H7 (cell line): Measurements from ENCODE around the gene P2RY6. TPM values are rescaled to one million over a fixed set of nuclear protein-coding genes. Genes with fewer than 3 reads are reported as not detected.
A peak's percentile ranks its signal among the peaks of the same experiment; 100 is the strongest.
"Not testable (repeated sequence)": the region's sequence is repeated elsewhere in the genome, so short reads cannot be mapped to it uniquely, and the experiment has no call there.

Experiments used
- DNase-seq: peaks from one replicate; pipeline ENCODE4 v3.0.0; 2012
- H3K27me3 ChIP-seq: 2 replicates; pipeline ENCODE4 v1.6.0; 2011; ENCODE audit warnings: mild to moderate bottlenecking, low read length; ENCODE audit not compliant: control insufficient read depth, insufficient read depth
- H3K36me3 ChIP-seq: replicated peaks from 2 replicates; pipeline ENCODE4 v1.5.1; 2011; ENCODE audit warnings: low read length; ENCODE audit not compliant: control insufficient read depth, insufficient read depth
- H3K4me3 ChIP-seq: 2 replicates; pipeline ENCODE4 v1.5.1; 2011; ENCODE audit warnings: low read depth, mild to moderate bottlenecking, control low read depth, low read length, moderate library complexity; ENCODE audit not compliant: insufficient read depth
- total RNA-seq: library from RNA; depleted of rRNA; stranded (reverse); fragments of >200 nt; shearing (Covaris generic); gene quantifications from 2 replicates; pipeline ENCODE4 v1.2.3, GENCODE V29; 2014; rRNA removed

P2RY6 gene, protein sequence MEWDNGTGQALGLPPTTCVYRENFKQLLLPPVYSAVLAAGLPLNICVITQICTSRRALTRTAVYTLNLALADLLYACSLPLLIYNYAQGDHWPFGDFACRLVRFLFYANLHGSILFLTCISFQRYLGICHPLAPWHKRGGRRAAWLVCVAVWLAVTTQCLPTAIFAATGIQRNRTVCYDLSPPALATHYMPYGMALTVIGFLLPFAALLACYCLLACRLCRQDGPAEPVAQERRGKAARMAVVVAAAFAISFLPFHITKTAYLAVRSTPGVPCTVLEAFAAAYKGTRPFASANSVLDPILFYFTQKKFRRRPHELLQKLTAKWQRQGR
- total RNA-seq, result 0.66 TPM in 1 of 2 replicates, not detected in the other

DNA sequence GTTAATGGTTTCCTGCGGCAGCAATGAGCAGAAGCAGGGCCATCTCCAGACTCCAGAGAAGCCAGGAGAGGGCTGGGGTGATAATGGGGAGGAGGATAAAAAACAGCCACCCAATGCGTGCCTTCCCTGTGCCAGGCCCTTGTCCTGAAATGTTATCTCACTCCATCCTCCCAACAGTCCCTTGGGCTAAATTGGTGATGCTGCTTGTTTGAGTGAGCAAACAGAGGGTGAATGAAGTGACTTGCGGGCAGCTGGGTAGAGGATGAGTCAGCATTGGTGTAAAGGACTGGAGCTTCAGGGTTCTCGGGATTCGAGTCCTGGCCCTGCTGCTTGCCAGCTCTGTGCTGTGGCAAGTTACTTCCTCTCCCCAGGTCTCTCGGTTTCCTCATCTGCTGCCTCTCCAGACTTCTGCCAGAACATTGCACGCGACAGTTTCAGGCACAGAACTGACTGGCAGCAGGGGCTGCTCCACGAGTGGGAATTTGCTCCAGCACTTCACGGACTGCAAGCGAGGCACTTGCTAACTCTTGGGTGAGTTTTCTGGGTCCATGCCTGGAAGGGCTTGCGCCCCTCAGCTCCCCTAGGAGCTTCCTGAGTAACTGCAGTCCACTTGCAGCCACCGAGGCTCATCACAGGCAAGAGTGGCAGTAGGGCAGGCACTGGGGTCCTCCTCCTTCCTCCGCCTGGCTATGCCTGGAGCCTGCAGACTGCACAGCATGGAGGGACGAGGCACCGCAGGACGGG is at the start of gene P2RY6:
TSS of gene P2RY6 (plus strand) at position 403 of the 744 bp plus-strand sequence. CDS start 24,181 bp downstream, outside the sequence.
- DNase-seq, result peak; percentile 50
- no peak within 1 kb of the TSS for H3K4me3 ChIP-seq
- H3K36me3 ChIP-seq, result no peaks in the 10 kb centered on the region
- no peaks in the 10 kb centered on the region for H3K27me3 ChIP-seq

DNA sequence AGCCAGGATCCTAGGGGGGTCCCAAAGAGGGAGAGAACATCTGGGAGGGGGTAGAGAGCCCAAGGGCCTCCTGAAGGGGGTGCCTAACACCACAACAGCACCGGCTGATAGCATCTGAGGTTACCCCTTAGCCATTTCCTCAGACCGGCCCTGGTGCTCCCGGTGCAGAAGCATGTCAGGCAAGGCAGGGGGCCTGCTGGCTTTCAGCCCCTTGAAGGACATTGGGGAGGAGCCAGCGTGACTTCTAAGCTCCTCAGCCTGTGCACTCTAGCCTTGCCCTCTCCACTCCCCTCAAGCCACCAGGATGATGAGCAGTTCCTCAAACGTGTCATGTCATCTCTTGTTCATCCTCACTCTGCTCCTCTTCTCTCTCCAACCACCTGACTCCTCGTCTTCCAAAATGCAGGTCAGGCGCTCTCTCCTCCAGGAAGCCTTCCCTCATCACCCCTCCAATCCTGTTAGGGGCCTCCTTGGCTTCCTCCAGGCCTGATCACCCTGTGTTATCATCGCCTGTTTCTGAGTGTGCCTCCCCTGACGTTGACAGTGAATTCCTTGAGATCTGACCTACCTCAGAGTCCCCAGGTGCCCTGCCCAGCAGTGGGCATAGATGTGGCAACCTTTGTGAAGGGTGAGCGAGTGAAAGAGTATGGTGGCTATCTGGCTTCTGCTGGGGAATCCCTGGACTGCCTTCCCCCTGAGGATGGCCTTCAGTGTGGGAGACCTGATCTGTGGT is 48.0 kb upstream of the P2RY6 start:
- Histone ChIP-seq H3K4me3 (no peak overlapping the region), H3K36me3 (no peaks in the 10 kb centered on the region), H3K27me3 (peaks cover 9% of the 10 kb centered on the region)
- DNase-seq, result no peak

DNA sequence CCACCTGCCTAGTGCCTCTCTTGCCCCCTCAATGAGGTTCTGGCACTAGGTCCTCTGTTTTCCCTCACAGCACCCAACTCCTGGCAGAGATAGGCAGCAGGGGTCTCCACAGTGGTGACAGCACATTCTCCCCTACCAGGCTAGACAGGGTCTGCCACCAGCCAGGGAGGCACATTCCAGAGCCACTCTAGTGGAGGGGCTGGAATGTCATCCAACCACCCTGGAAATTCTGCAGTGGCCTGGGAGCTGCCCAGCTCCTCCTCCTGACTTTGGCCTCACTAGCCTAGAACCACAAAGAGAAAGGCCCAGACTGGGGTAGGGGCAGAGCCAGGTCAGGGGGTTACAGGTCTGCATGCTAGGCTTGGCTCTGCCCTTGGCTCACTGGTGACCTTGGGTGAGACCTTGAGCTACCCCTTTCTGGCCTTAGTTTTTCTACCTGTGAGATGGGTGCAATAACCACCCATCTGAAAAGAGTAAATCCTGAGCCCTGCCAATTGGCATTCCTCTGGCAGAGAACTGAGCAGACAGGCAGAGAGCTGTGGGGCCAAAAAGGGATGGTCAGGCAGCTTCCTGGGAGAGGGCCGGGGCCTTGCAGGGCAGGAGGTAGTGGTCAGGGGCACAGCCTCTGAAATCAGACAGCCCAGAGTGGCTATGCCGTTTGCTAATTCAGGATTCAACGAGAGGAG is 47.0 kb upstream of the P2RY6 start:
- Histone ChIP-seq H3K27me3 (peaks cover 2% of the 10 kb centered on the region; the same call in 1 of the 2 replicates), H3K4me3 (no peak overlapping the region), H3K36me3 (no peaks in the 10 kb centered on the region)
- DNase-seq, result peak; percentile 41

DNA sequence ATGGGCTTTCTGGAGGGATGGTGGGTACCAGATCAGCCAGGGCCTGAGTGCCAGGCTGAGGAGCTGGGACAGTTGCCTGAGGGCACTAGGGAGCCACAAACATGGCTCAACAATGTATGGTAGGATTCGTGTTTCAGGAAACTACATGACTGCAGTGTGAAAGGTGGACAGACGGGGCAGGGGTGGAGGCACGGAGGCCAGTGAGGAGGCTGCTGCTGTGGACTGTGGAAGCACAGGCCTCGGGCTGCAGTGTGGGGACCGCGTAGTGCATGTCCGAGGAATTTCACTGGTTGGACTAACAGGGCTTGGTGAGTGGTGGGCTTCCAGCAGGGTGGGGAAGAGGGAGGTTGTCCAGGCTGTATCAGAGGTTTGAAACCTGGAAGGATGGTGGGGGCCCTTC is 46.3 kb upstream of the P2RY6 start:
- Histone ChIP-seq H3K4me3 (no peak overlapping the region), H3K36me3 (no peaks in the 10 kb centered on the region), H3K27me3 (no peaks in the 10 kb centered on the region; the same call in 1 of the 2 replicates)
- DNase-seq, result no peak

DNA sequence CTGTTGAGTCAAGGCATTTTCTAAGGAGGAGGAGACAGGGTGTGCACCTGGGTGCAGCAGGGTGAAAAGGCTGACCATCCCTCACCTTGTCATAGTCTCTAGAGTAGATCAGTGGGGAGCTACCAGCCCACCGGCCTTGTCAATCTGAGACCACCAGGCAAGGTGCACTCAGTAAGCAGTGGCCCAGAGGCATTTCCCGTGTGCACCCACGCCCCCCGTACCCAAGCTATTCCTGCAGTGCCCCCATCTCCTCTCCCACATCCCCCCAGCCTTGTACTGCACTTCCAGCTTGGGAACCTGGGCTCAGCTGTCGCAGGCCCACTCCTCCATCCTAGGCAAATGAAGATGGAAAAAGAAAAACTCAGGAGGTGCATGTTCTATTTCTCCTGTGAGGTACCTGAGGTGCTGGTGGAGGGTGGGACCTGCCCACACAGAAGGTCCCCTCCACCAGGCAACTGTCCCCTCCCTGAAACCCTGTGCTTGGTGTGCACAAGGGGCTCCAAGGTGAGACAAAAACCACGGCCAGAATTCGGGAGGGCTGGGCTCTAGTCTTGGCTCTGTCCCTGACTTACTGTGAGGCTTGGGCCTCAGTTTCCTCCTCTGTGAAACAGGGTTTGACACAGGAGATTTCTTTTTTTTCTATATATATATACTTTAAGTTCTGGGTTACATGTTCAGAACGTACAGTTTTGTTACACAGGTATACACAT is 45.7 kb upstream of the P2RY6 start:
- Histone ChIP-seq H3K36me3 (no peaks in the 10 kb centered on the region), H3K27me3 (no peaks in the 10 kb centered on the region; the same call in 1 of the 2 replicates), H3K4me3 (no peak overlapping the region)
- peak; percentile 8 for DNase-seq

DNA sequence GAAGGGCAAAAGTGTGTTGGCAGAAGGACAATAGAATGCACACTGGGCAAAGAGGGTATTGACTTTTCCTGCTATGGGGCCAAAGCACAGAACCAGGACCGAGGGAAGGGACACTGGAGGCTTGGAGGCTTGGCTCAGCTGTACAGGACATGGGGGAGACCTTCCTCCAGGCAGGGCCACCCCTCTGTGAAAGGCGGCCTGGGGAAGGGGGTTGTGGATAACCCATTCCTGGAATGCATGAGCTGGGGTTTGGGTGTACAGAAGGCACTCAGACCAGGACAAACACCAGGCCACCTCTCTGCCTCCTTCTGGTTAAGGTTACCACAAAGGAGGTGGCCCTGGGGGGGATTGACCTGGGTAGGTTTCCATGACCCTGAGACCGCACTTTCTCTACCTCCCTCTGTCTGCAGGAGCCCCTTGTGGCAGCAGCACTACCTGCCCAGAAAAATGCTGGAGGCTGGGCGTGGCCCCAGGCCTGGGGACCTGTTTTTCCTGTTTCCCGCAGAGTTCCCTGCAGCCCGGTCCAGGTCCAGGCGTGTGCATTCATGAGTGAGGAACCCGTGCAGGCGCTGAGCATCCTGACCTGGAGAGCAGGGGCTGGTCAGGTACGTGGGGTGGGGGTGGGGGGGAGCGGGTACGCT is 44.4 kb upstream of the P2RY6 start:
- DNase-seq, result peak; percentile 91
- Histone ChIP-seq H3K36me3 (no peaks in the 10 kb centered on the region), H3K27me3 (no peaks in the 10 kb centered on the region; the same call in 1 of the 2 replicates), H3K4me3 (no peak overlapping the region)

DNA sequence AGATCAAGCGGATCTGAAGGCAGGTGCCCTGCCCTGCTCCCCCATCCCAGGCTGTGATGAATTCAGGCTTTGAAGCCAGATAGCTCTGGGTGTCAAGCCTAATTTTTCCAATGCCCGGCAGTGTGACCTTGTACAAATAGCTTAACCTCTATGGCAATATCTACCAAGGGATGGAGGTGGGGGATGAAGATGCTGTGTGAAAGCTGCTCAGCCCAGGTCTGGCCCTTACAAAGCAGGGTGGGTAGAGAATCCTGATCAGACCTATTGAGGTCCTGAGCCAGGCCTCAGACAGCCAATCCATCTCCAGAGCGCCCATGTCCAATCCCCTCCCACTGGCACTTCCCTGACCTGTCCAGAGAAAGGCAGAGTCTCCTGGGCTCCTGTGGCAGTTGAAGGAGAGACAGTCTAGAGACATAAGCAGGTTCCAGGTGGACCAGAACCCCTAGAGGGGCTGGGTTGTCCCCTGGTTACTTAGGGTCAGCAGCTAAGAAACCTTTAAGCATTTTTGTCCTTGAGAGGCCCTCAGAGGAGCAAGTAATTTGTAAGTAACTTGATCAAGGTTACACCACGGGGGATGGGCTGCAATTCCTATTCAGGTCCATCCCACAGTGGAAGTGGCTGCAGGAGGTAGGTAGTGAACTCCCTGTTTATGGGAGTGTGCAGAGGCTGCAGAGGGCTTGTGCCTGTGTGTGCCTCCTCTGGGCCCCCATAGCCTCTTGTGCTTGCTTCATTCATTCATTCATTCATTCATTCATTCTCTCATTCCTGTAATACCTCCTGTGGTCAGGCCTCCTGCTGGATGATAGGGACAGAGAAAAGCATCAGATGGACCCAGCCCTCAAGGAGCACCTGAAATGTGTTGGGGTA is 43.6 kb upstream of the P2RY6 start:
- H3K4me3 ChIP-seq, result no peak overlapping the region
- no peak for DNase-seq
- no peaks in the 10 kb centered on the region for H3K27me3 ChIP-seq
- no peaks in the 10 kb centered on the region for H3K36me3 ChIP-seq

DNA sequence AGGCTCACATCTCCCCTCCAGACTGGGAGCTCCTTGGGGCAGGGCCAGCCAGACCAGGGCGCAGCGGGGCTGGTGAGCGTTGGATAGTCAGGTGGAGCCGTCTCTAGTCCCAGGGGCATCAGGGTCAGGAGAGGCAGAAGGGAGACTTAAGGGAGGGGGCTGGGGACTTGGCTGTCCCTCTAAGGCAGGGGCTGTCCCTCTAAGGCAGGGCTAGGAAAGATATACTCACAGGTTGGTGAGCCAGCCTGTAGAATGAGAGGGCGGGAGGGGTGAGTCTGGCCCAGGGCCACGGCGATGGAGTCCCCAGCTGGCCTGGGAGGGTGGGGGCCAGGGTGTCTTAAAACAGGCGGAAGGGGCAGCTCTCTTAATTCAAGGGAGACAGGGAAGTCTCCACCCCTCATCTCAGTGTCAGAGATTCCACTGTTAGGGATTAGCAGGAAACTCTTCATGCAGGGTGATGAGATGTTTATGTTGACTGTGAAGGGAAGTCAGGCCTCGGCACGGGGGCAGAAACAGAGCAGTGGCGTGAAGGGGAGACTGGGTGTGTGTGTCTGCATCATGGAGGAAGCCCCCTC is 42.7 kb upstream of the P2RY6 start:
- Histone ChIP-seq H3K4me3 (no peak overlapping the region), H3K36me3 (no peaks in the 10 kb centered on the region), H3K27me3 (no peaks in the 10 kb centered on the region)
- peak; percentile 36 for DNase-seq

DNA sequence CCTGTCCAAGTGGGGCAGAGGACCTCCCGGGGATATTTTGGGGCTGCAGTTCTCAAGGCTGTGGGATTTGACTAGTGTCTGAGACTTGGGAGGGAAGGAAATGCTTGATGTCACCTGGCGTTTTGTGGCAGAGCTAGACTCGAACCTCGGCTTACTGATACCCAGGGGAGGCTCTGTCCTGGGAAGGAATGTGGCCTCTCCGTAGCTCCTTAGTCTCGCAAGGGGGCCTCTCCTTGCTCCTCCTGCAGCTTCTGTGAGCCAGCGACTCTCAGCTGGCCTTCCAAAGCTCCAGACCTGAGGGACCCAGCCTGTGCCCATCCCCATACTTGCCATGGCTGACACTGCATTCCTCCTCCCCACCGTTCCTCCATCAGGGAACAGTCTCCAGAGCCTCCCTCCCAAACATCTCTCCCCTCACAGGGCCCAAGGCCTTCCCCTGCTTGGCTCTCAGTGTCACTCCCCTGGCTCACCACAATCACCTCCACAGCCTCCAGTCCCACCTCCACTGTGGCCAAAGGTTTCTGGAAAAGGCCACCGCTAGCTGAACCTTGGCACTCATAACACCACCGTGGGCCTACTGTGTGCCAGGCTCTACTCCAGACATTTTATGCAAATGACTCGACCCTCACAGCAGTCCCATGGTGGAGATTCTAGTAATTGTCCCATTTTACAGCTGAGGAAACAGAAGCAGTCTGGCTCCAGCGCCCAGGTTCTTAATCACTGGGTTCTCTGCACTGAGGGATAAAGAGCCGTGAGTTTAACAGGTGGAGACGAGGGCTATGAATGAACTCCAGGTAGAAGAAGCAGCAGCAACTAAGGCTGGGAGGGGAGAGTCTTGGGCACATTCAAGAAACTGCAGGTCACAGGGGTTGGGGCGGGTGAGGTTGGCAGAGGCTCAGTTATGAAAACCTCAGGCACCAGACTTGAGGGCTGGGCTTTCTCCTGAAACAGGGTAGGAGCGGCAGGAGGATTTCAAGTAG is 42.0 kb upstream of the P2RY6 start:
- H3K36me3 ChIP-seq, result no peaks in the 10 kb centered on the region
- H3K27me3 ChIP-seq, result no peaks in the 10 kb centered on the region
- no peak overlapping the region for H3K4me3 ChIP-seq
- DNase-seq, result peak; percentile 16

DNA sequence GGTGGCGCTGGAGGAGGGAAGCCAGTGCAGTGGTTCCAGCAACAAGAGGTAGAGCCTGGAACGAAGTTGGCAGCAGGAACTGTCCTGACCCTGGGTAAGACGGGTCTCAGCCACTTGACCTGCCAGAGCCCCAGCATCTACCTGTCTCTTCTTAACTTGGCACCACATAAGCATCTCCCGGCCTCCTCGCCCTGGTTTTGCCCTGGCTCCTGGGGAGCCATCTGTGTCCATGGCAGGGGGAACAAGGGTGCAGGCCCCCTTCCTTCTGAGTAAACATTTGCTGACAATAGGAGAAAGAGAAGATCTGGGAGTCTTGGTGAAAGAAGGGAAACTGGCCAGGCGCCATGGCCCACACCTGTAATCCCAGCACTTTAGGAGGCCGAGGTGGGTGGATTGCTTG is 41.2 kb upstream of the P2RY6 start:
- no peak for DNase-seq
- Histone ChIP-seq H3K36me3 (no peaks in the 10 kb centered on the region), H3K27me3 (no peaks in the 10 kb centered on the region), H3K4me3 (no peak overlapping the region)

DNA sequence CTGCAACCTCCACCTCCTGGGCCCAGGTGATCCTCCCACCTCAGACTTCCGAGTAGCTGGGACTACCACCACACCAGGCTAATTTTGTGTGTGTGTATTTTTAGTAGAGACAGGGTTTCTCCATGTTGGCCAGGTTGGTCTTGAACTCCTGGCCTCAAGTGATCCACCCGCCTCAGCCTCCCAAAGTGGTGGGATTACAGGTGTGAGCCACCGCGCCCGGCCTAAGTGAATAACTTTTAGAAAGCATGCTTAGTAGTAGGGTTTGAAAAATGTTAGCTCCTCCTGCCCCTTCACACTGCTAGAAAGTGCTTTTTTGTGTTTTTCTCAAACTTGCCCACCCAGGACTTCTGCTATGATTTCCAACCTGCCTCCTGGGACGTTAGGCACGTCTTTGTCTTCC is 39.7 kb upstream of the P2RY6 start:
- H3K27me3 ChIP-seq, DNase-seq, H3K36me3 ChIP-seq, H3K4me3 ChIP-seq: not testable (repeated sequence)

DNA sequence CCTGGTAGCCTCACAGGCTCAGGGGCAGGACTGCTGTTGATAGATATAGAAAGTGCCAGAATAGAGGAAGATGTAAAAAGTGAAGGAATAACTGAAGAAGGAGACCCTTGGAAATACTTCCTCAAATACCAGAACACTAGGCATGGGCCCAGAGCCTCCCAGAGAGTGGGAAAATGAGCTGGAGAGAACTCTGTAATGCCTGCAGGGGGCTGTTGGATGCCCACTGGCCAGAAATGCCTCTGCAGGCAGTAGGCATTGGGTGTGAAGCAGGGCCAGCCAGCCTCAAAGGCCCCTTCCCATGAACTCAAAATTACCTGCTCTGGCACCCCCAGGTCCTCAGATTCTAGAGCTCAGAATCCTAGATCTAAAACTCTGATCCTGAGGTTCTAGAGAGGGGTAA is 38.9 kb upstream of the P2RY6 start:
- H3K27me3 ChIP-seq, result no peaks in the 10 kb centered on the region
- no peaks in the 10 kb centered on the region for H3K36me3 ChIP-seq
- no peak for DNase-seq
- no peak overlapping the region for H3K4me3 ChIP-seq
